BJ (cell line): ENCODE data around the gene TNIK. TPM values are rescaled to one million over a fixed set of nuclear protein-coding genes. Genes with fewer than 3 reads are reported as not detected.

Source experiments
- CTCF ChIA-PET: fragments of 350-600 bp; formaldehyde crosslinking; extraction: SDS; loops from one replicate; lab custom pipeline; 2021; ENCODE audit warnings: antibody characterized with exemption, inconsistent platforms; lab: Yijun Ruan, JAX
- POLR2A ChIA-PET: fragments of 300-600 bp; sonication (Branson Sonifier 250); formaldehyde crosslinking; extraction: SDS; loops from one replicate; lab custom pipeline; 2021; ENCODE audit warnings: antibody characterized with exemption; lab: Charles Lee
- DNase-seq: peaks from one replicate; pipeline ENCODE4 v3.0.0-alpha.2; 2011; ENCODE audit warnings: low read depth
- H3K27me3 ChIP-seq: 2 replicates; pipeline ENCODE4 v1.6.0; 2011; ENCODE audit warnings: low read length; ENCODE audit not compliant: control insufficient read depth, insufficient read depth
- H3K36me3 ChIP-seq: 2 replicates; pipeline ENCODE4 v1.5.1; 2011; ENCODE audit warnings: low read length; ENCODE audit not compliant: control insufficient read depth, insufficient read depth
- H3K4me3 ChIP-seq: 2 replicates; pipeline ENCODE4 v1.5.1; 2011; ENCODE audit warnings: low read depth, mild to moderate bottlenecking, control low read depth, low read length
- CTCF ChIP-seq: IDR thresholded peaks from 2 replicates; pipeline ENCODE4 v1.5.1; 2011; ENCODE audit warnings: low read depth, mild to moderate bottlenecking, control low read depth, inconsistent platforms, low read length, moderate library complexity; ENCODE audit not compliant: insufficient read depth
- polyA plus RNA-seq: library from polyadenylated mRNA; depleted of rRNA; stranded (reverse); fragments of >200 nt; gene quantifications from 2 replicates; pipeline ENCODE4 v1.2.3, GENCODE V29; 2011

Gene TNIK
- polyA plus RNA-seq, 1 experiment: 2.1 TPM

DNA sequence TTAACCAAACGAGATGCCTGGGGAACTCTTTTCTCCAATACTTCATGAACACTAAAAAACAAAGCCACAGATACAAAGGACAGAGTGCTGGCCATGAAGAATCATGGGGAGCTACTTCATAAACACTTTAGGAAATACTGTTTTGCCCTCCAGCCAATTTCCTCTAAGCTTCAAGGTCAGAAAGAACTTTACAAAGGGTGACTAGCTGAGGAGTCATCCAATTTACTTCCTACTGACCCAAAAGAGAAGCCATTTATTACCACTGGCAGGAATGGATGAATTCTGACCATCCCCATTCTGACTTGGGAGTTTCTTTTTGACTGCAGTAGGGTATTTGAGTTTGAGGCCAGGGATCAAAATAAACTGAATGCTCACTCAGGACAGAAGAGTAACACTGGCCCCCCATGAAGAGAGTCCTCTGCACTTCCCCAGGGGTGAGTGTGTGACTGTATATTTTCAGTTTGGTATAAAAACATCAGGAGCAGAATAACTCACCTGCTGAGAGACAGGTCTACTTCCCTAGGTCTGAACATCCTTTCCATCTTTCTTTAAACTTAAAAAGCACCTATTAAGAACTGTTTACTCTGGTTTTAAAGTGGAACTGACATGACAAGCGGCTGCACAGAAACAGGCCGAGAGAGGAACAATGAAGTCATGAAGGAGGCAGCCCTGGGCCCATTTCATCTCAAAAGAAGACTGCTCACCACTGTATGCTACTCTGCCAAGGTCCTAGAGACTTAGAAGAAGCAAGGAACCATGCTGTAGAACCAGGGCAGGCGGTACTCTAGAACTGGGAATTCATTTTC, 203.6 kb downstream of the TNIK start:
- H3K36me3 ChIP-seq: no peaks in the 10 kb centered on the region
- no peak for DNase-seq
- POLR2A ChIA-PET: no interaction called here
- CTCF ChIA-PET: interaction anchor here (1.1 kb wide), 1 partner anchor 25 kb away, joined by 3 read pairs; no protein-coding TSS in a partner anchor
- no peaks in the 10 kb centered on the region for H3K27me3 ChIP-seq
- no peak overlapping the region for H3K4me3 ChIP-seq
- TF ChIP-seq CTCF: no peak

GRCh38 chr3:171255236-171255806, 204.9 kb downstream of the TNIK start:
- CTCF ChIA-PET: no interaction called here
- no peak overlapping the region for H3K4me3 ChIP-seq
- no peak for TF ChIP-seq CTCF
- no peaks in the 10 kb centered on the region for H3K27me3 ChIP-seq
- H3K36me3 ChIP-seq: no peaks in the 10 kb centered on the region
- DNase-seq: no peak
- POLR2A ChIA-PET: no interaction called here

DNA sequence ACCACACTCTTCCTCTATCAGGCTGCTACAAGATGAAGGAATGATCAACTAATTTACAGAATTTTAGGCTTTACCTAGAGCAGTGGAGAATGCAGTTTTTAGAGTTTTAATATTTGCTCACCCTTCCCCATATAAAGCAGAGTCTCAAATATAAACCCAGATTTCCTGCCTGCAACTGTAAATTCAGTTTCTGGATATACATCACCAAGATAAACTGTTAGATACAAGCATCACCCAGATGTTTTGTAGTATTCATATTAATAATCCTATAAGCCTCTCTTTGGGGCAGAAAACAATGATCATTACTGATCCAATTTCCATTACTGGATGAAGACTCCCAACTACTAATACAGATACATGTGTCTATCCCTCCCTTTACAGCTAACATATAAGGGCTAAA, 205.9 kb downstream of the TNIK start:
- ChIA-PET CTCF (no interaction called here), POLR2A (no interaction called here)
- Histone ChIP-seq H3K4me3 (no peak overlapping the region), H3K36me3 (no peaks in the 10 kb centered on the region), H3K27me3 (no peaks in the 10 kb centered on the region)
- no peak for TF ChIP-seq CTCF
- DNase-seq: no peak

DNA sequence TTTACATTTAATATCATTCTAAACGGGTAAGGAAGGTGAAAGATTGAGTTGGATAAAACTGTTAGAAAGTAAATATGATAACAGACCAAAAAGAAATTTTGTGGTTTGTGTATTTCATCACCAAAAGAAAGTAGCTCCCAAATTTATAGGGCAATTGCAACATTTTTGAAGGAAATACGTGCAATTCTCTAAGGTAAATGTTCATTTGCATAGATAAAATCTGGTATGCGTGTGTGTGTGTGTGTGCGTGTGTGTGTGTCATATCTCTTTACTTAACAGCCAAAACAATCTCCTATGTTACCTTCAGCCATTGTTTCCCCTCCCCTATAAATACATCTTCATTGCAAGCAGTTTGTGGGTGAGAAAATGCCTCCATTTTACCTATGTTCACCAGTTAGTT, 208.4 kb downstream of the TNIK start:
- H3K27me3 ChIP-seq: no peaks in the 10 kb centered on the region
- no peak for TF ChIP-seq CTCF
- no peaks in the 10 kb centered on the region for H3K36me3 ChIP-seq
- no peak for DNase-seq
- POLR2A ChIA-PET: no interaction called here
- H3K4me3 ChIP-seq: no peak overlapping the region
- CTCF ChIA-PET: interaction anchor here (0.5 to 1.4 kb wide), 2 partner anchors 20 to 29 kb away, joined by 3 read pairs; no protein-coding TSS in a partner anchor

- no peak for TF ChIP-seq CTCF
- ChIA-PET POLR2A (no interaction called here), CTCF (interaction anchor here (0.9 kb wide), 1 partner anchor 13 kb away, joined by 3 read pairs; no protein-coding TSS in a partner anchor)
- no peak overlapping the region for H3K4me3 ChIP-seq
- no peaks in the 10 kb centered on the region for H3K27me3 ChIP-seq
- no peak for DNase-seq
- H3K36me3 ChIP-seq: no peaks in the 10 kb centered on the region
Measured at GRCh38 chr3:171250444-171250843, 209.8 kb downstream of the TNIK start.
